Prostate gland (tissue), 2 donors: Measurements from ENCODE around the gene SIRT2.

Source experiments
- CTCF ChIP-seq, 4 experiments: fragments of 200-600 bp in 2 of 4; fragments of 450-650 bp in 2 of 4; sonication (generic) in 2 of 4; IDR thresholded peaks; 1 replicate in 3 of 4; 2 replicates in 1 of 4; pipeline ENCODE4 v1.5.1; 2016 to 2019; ENCODE audit warnings: antibody characterized with exemption in 4 of 4, mild to moderate bottlenecking in 2 of 4, moderate library complexity in 2 of 4
- POLR2A ChIP-seq: fragments of 450-650 bp; IDR thresholded peaks from one replicate; pipeline ENCODE4 v1.6.1; 2016; ENCODE audit warnings: antibody characterized with exemption, mild to moderate bottlenecking
- POLR2AphosphoS5 ChIP-seq: sonication (generic); formaldehyde crosslinking; IDR thresholded peaks from one replicate; pipeline ENCODE4 v1.6.1; 2017; ENCODE audit warnings: antibody characterized with exemption

GRCh38 chr19:38907227-38907626 lies 7.8 kb upstream of the SIRT2 start:
- TF ChIP-seq POLR2AphosphoS5 (no peak), CTCF (IDR thresholded peaks at IDR 0.05) (no peak), POLR2A (no peak)
